IPS-20b (cell line): ENCODE results near the gene NR2E3.

ENCODE experiments used
- H3K27ac ChIP-seq: one replicate; pipeline ENCODE4 v1.5.1; 2013; ENCODE audit warnings: low read length
- H3K27me3 ChIP-seq: 2 replicates; pipeline ENCODE4 v1.6.1; 2013; ENCODE audit warnings: mild to moderate bottlenecking, low read length, inconsistent platforms; ENCODE audit not compliant: insufficient read depth
- H3K36me3 ChIP-seq: 2 replicates; pipeline ENCODE4 v1.6.1; 2013; ENCODE audit warnings: low read depth, mild to moderate bottlenecking, inconsistent platforms, low read length, moderate library complexity; ENCODE audit not compliant: insufficient read depth
- H3K4me1 ChIP-seq: 2 replicates; pipeline ENCODE4 v1.6.1; 2013; ENCODE audit warnings: mild to moderate bottlenecking, control low read depth, inconsistent platforms, low read length, moderate library complexity; ENCODE audit not compliant: insufficient read depth
- H3K4me3 ChIP-seq: 2 replicates; pipeline ENCODE4 v1.5.1; 2013; ENCODE audit warnings: mild to moderate bottlenecking, low read length, inconsistent platforms
- H3K9ac ChIP-seq: 2 replicates; pipeline ENCODE4 v1.6.1; 2013; ENCODE audit warnings: low read depth, mild to moderate bottlenecking, inconsistent platforms, low read length, moderate library complexity
- H3K9me3 ChIP-seq: 2 replicates; pipeline ENCODE4 v1.6.1; 2013; ENCODE audit warnings: mild to moderate bottlenecking, low read depth, low read length, inconsistent platforms; ENCODE audit not compliant: insufficient read depth

Gene NR2E3

GRCh38 chr15:71781179-71781964 is 29.0 kb upstream of the NR2E3 start:
- no peaks in the 10 kb centered on the region for H3K36me3 ChIP-seq
- H3K9ac ChIP-seq = no peak overlapping the region
- peaks cover 4% of the 10 kb centered on the region; the same call in 1 of the 2 replicates for H3K4me1 ChIP-seq
- H3K27me3 ChIP-seq = no peaks in the 10 kb centered on the region
- H3K27ac ChIP-seq = no peak overlapping the region
- no peak overlapping the region for H3K4me3 ChIP-seq
- no peaks in the 10 kb centered on the region for H3K9me3 ChIP-seq

- H3K9ac ChIP-seq = no peak overlapping the region
Observed at GRCh38 chr15:71781965-71782265, 28.4 kb upstream of the NR2E3 start.

GRCh38 chr15:71782422-71783165 is 27.8 kb upstream of the NR2E3 start:
- no peak overlapping the region for H3K4me3 ChIP-seq
- no peaks in the 10 kb centered on the region for H3K9me3 ChIP-seq
- H3K36me3 ChIP-seq = no peaks in the 10 kb centered on the region
- no peak overlapping the region for H3K27ac ChIP-seq
- peaks cover 4% of the 10 kb centered on the region; the same call in 1 of the 2 replicates for H3K4me1 ChIP-seq
- H3K27me3 ChIP-seq = no peaks in the 10 kb centered on the region
- no peak overlapping the region for H3K9ac ChIP-seq

More at GRCh38 chr15:71781965-71782265, 28.4 kb upstream of the NR2E3 start:
- Histone ChIP-seq H3K27me3 (no peaks in the 10 kb centered on the region), H3K4me3 (no peak overlapping the region), H3K27ac (no peak overlapping the region), H3K9me3 (no peaks in the 10 kb centered on the region), H3K36me3 (no peaks in the 10 kb centered on the region), H3K4me1 (peaks cover 4% of the 10 kb centered on the region; the same call in 1 of the 2 replicates)

GRCh38 chr15:71784719-71785118 is 25.6 kb upstream of the NR2E3 start:
- H3K36me3 ChIP-seq = no peaks in the 10 kb centered on the region
- no peak overlapping the region for H3K27ac ChIP-seq

GRCh38 chr15:71785996-71786395 is 24.4 kb upstream of the NR2E3 start:
- Histone ChIP-seq H3K36me3 (no peaks in the 10 kb centered on the region), H3K9ac (no peak overlapping the region), H3K4me1 (no peaks in the 10 kb centered on the region), H3K27me3 (no peaks in the 10 kb centered on the region), H3K4me3 (no peak overlapping the region), H3K27ac (no peak overlapping the region), H3K9me3 (no peaks in the 10 kb centered on the region)

More at GRCh38 chr15:71784719-71785118, 25.6 kb upstream of the NR2E3 start:
- no peaks in the 10 kb centered on the region for H3K9me3 ChIP-seq
- H3K9ac ChIP-seq = no peak overlapping the region
- peaks cover 4% of the 10 kb centered on the region; the same call in 1 of the 2 replicates for H3K4me1 ChIP-seq
- no peak overlapping the region for H3K4me3 ChIP-seq
- H3K27me3 ChIP-seq = no peaks in the 10 kb centered on the region

GRCh38 chr15:71786673-71787072 is 23.7 kb upstream of the NR2E3 start:
- H3K9ac ChIP-seq = no peak overlapping the region
- no peaks in the 10 kb centered on the region for H3K9me3 ChIP-seq
- no peak overlapping the region for H3K27ac ChIP-seq
- H3K4me3 ChIP-seq = no peak overlapping the region
- H3K27me3 ChIP-seq = no peaks in the 10 kb centered on the region
- no peaks in the 10 kb centered on the region for H3K4me1 ChIP-seq
- H3K36me3 ChIP-seq = no peaks in the 10 kb centered on the region

- H3K9ac ChIP-seq = no peak overlapping the region
- no peaks in the 10 kb centered on the region for H3K4me1 ChIP-seq
- H3K27me3 ChIP-seq = no peaks in the 10 kb centered on the region
- no peaks in the 10 kb centered on the region for H3K36me3 ChIP-seq
- no peak overlapping the region for H3K27ac ChIP-seq
- no peaks in the 10 kb centered on the region for H3K9me3 ChIP-seq
- H3K4me3 ChIP-seq = no peak overlapping the region
Observed at GRCh38 chr15:71788646-71789579, 21.4 kb upstream of the NR2E3 start.

GRCh38 chr15:71789616-71790015 is 20.7 kb upstream of the NR2E3 start:
- Histone ChIP-seq H3K9me3 (no peaks in the 10 kb centered on the region), H3K4me3 (no peak overlapping the region), H3K4me1 (no peaks in the 10 kb centered on the region), H3K27ac (no peak overlapping the region), H3K9ac (no peak overlapping the region), H3K36me3 (no peaks in the 10 kb centered on the region), H3K27me3 (no peaks in the 10 kb centered on the region)

- H3K9me3 ChIP-seq = no peaks in the 10 kb centered on the region
- no peak overlapping the region for H3K9ac ChIP-seq
- H3K27ac ChIP-seq = no peak overlapping the region
- H3K4me1 ChIP-seq = no peaks in the 10 kb centered on the region
- no peak overlapping the region for H3K4me3 ChIP-seq
- H3K36me3 ChIP-seq = no peaks in the 10 kb centered on the region
- H3K27me3 ChIP-seq = no peaks in the 10 kb centered on the region
Observed at GRCh38 chr15:71790081-71790480, 20.3 kb upstream of the NR2E3 start.

GRCh38 chr15:71791975-71792374 is 18.4 kb upstream of the NR2E3 start:
- no peaks in the 10 kb centered on the region for H3K36me3 ChIP-seq
- no peak overlapping the region for H3K27ac ChIP-seq
- no peaks in the 10 kb centered on the region for H3K4me1 ChIP-seq
- no peaks in the 10 kb centered on the region for H3K9me3 ChIP-seq
- no peak overlapping the region for H3K9ac ChIP-seq
- H3K4me3 ChIP-seq = no peak overlapping the region
- no peaks in the 10 kb centered on the region for H3K27me3 ChIP-seq

- Histone ChIP-seq H3K9me3 (no peaks in the 10 kb centered on the region), H3K36me3 (no peaks in the 10 kb centered on the region), H3K4me3 (no peak overlapping the region), H3K27ac (no peak overlapping the region), H3K27me3 (no peaks in the 10 kb centered on the region), H3K9ac (no peak overlapping the region), H3K4me1 (no peaks in the 10 kb centered on the region)
Observed at GRCh38 chr15:71792521-71792920, 17.8 kb upstream of the NR2E3 start.
